Activated gamma-delta T cell treated with anti-CD3 and anti-CD28 coated beads, Interleukin-2, amount 50 U/mL, for 16 hours (primary cell): ENCODE measurements around the gene PRTN3.
"Not testable (repeated sequence)": the region's sequence is repeated elsewhere in the genome, so short reads cannot be mapped to it uniquely, and the experiment has no call there.

ENCODE experiments used
- DNase-seq: peaks from one replicate; pipeline ENCODE4 v3.0.0-alpha.2; 2020; ENCODE audit warnings: low read depth

Gene PRTN3

DNA sequence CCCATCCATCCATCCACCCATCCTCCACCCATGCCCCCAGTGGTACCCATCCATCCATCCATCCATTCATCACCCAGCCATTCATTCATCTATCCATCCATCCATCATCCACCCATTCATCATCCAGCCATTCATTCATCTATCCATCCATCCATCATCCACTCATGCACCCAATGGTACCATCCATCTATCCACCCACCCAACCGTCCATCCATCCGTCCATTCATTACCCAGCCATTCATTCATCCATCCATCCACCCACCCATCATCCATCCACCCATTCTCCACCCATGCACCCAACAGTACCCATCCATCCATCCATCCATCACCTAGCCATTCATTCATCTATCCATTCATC lies 24.3 kb upstream of the PRTN3 start:
- no peak for DNase-seq

DNA sequence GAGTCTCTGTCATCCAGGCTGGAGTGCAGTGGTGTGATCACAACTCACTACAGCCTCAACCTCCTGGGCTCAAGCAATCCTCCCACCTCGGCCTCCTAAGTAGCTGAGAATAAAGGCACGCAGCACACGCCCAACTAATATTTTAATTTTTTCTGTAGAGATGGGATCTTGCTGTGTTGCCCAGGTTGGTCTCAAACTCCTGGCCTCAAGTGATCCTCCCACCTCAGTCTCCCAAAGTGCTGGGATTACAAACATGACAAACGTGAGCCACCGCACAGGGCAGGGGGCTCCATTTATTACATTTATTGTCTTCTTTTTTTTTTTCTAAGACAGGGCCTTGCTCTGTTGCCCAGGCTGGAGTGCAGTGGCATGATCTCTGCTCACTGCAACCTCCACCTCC lies 20.6 kb upstream of the PRTN3 start:
- DNase-seq, result not testable (repeated sequence)

- no peak for DNase-seq
Measured at GRCh38 chr19:821231-821824, 19.5 kb upstream of the PRTN3 start.

DNA sequence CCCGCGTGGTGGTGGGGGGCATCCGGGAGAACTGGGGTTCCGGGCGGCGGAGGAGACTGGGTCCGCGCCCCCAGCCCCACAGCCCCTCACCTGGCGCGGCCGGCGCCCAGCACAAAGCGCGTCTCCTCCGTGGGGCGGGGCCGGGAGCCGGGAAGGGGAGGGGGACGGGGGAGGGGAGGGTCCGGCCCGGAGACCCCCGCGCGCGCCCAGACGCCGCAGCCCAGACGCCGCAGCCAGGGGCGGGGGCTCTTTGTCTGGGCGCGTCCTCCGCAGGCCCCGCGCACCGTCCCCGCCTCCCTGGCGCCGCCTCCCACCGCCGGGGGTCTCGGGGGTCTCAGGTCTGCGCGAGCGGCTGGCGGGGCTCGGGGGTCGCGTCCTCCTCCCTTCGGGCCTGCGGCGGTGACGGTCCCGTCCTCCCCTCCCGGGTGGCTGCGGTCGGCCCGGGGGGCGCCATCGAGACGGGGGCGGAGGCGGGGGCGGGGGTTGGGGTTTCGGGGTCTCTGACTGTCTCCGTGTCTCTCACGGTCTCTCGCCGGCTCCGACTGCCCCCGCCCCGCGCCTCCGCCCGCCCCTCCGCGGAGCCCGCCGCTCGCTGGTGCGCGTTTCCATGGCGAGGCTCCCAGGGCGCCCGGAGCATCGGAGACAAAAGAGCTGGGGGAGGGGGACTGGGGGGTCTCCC lies 18.8 kb upstream of the PRTN3 start, which contains the start of gene PLPPR3:
Gene PLPPR3, minus strand, starts transcription at position 131 of the 679 bp plus-strand sequence. CDS start 396 bp downstream, outside the sequence.
- DNase-seq, result no peak

- DNase-seq, result no peak
Measured at GRCh38 chr19:823565-824121, 17.2 kb upstream of the PRTN3 start.

- DNase-seq, result no peak
Measured at GRCh38 chr19:824885-825284, 15.9 kb upstream of the PRTN3 start.

DNA sequence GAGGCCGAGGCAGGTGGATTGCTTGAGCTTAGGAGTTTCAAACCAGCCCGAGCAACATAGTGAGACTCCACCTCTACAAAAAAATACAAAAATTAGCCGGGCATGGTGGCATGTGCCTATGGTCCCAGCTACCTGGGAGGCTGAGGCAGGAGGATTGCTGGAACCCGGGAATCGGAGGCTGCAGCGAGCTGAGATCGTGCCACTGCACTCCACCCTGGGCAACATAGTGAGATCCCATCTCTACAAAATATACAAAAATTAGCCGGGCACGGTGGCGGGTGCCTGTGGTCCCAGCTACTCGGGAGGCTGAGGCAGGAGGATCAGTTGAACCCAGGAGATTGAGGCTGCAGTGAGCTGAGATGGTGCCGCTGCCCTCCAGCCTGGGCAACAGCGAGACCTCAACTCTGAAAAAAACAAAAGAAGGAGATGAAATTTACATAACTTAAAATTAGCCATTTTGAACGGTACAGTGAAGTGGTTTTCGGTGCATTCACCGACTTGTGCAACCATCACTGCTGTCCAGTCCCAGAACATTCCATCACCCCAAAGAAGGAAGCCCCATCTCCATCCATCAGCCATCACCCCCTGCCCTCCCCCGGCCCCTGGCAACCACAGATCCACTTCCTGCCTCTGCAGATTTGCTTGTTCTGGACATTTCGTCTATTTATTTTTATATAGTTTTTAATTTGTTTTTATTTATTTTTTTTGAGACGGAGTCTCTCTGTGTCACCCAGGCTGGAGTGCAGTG lies 14.7 kb upstream of the PRTN3 start:
- DNase-seq, result no peak

- DNase-seq, result no peak
Measured at GRCh38 chr19:827314-827709, 13.5 kb upstream of the PRTN3 start.

- no peak for DNase-seq
Measured at GRCh38 chr19:827710-828321, 13.0 kb upstream of the PRTN3 start, which contains the start of gene AZU1. AZU1 (plus strand) TSS chr19:827837; CDS start chr19:827847, 10 bp downstream.

- DNase-seq, result no peak
Measured at GRCh38 chr19:829129-829758, 11.6 kb upstream of the PRTN3 start.

GRCh38 chr19:831407-832369 lies 9.1 kb upstream of the PRTN3 start:
- no peak for DNase-seq

GRCh38 chr19:834216-834615 lies 6.6 kb upstream of the PRTN3 start:
- DNase-seq, result no peak

GRCh38 chr19:835210-835810 lies 5.5 kb upstream of the PRTN3 start:
- no peak for DNase-seq

- not testable (repeated sequence) for DNase-seq
Measured at GRCh38 chr19:842802-843179, 2.0 kb downstream of the PRTN3 start.

- DNase-seq, result no peak
Measured at GRCh38 chr19:843180-843835, 2.5 kb downstream of the PRTN3 start.

DNA sequence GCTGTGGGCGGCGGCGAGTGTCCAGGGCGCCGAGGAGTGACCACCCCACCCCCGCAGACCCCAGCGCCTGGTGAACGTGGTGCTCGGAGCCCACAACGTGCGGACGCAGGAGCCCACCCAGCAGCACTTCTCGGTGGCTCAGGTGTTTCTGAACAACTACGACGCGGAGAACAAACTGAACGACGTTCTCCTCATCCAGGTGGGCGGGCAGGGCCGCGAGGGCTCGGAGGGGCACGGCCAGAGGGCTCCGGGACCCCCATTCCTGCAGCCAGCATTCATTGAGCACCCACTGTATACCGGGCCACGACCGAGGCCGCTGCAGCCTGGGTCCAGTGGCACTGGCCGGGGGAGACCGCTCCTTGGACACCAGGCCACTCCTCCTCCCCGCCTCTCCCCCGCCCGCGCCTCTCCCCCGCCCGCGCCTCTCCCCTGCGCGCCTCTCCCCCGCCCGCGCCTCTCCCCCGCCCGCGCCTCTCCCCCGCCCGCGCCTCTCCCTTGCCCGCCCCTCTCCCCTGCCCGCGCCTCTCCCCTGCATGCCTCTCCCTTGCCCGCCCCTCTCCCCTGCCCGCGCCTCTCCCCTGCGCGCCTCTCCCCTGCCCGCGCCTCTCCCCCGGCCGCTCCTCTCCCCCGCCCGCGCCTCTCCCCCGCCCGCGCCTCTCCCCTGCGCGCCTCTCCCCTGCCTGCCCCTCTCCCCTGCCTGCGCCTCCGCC lies 3.2 kb downstream of the PRTN3 start:
- DNase-seq, result no peak

- no peak for DNase-seq
Measured at GRCh38 chr19:844546-844971, 3.8 kb downstream of the PRTN3 start.

GRCh38 chr19:845707-846521 lies 5.1 kb downstream of the PRTN3 start:
- no peak for DNase-seq
